Bronchial epithelial cell (primary cell): ENCODE measurements around the gene BCL2L14. TPM values are rescaled to one million over a fixed set of nuclear protein-coding genes. Genes with fewer than 3 reads are reported as not detected.

Experiments
- DNase-seq: peaks from one replicate; pipeline ENCODE4 v3.0.0-alpha.2; 2010; ENCODE audit warnings: low read depth
- FAIRE-seq: peaks from 2 replicates; lab custom pipeline; 2011; peaks lifted over from hg19 to GRCh38; lab: Jason Lieb, UNC
- H3K27me3 ChIP-seq: 2 replicates; pipeline ENCODE4 v1.5.1; 2011; ENCODE audit warnings: low read length; ENCODE audit not compliant: control insufficient read depth, insufficient read depth
- H3K36me3 ChIP-seq: 2 replicates; pipeline ENCODE4 v1.5.1; 2011; ENCODE audit warnings: low read length; ENCODE audit not compliant: control insufficient read depth, insufficient read depth
- H3K4me3 ChIP-seq: 2 replicates; pipeline ENCODE4 v1.5.1; 2011; ENCODE audit warnings: mild to moderate bottlenecking, low read depth, low read length, control low read depth
- CTCF ChIP-seq: IDR thresholded peaks from 2 replicates; pipeline ENCODE4 v1.5.1; 2011; ENCODE audit warnings: mild to moderate bottlenecking, moderate library complexity, low read length, control low read depth, inconsistent platforms; ENCODE audit not compliant: insufficient read depth, severe bottlenecking
- total RNA-seq: library from RNA; depleted of rRNA; stranded (reverse); fragments of >200 nt; gene quantifications from 2 replicates; pipeline ENCODE4 v1.2.1, GENCODE V29; 2014

The BCL2L14 gene
- total RNA-seq, 1 donor from 2014 or later = not detected

GRCh38 chr12:12068751-12069150 is 2.0 kb upstream of the BCL2L14 start:
- FAIRE-seq = no peak
- no peak for TF ChIP-seq CTCF
- no peak overlapping the region for H3K4me3 ChIP-seq
- H3K36me3 ChIP-seq = no peaks in the 10 kb centered on the region
- peaks cover 2% of the 10 kb centered on the region for H3K27me3 ChIP-seq
- DNase-seq = no peak

- Histone ChIP-seq H3K4me3 (no peak overlapping the region), H3K36me3 (no peaks in the 10 kb centered on the region), H3K27me3 (peaks cover 2% of the 10 kb centered on the region)
- FAIRE-seq = no peak
- DNase-seq = no peak
- TF ChIP-seq CTCF = no peak
These were observed 754 bp upstream of the BCL2L14 start for GRCh38 chr12:12069821-12070548.

- Histone ChIP-seq H3K36me3 (no peaks in the 10 kb centered on the region), H3K4me3 (no peak overlapping the region), H3K27me3 (peaks cover 2% of the 10 kb centered on the region)
- no peak for DNase-seq
- no peak for FAIRE-seq
- no peak for TF ChIP-seq CTCF
These were observed 1.5 kb downstream of the BCL2L14 start for GRCh38 chr12:12072064-12072760.

GRCh38 chr12:12079291-12079690 is 8.6 kb downstream of the BCL2L14 start:
- no peak for TF ChIP-seq CTCF
- Histone ChIP-seq H3K27me3 (no peaks in the 10 kb centered on the region), H3K4me3 (no peak overlapping the region), H3K36me3 (no peaks in the 10 kb centered on the region)
- peak; percentile 21 for DNase-seq
- peak; percentile 40 for FAIRE-seq

- TF ChIP-seq CTCF = no peak
- Histone ChIP-seq H3K36me3 (no peaks in the 10 kb centered on the region), H3K4me3 (no peak overlapping the region), H3K27me3 (no peaks in the 10 kb centered on the region)
- FAIRE-seq (no peak), DNase-seq (peak; percentile 25)
These were observed 11.2 kb downstream of the BCL2L14 start for GRCh38 chr12:12081836-12082497.
